ENCODE results near the gene RNU6-7. TPM values are rescaled to one million over a fixed set of nuclear protein-coding genes. Genes with fewer than 3 reads are reported as not detected.

Gene RNU6-7
- total and polyA plus RNA-seq, 2 of the 13 experiments (the other 11 are each of a cell fraction or from before 2014, with no cell fraction given), result under 0.01 TPM; not detected in 1

DNA sequence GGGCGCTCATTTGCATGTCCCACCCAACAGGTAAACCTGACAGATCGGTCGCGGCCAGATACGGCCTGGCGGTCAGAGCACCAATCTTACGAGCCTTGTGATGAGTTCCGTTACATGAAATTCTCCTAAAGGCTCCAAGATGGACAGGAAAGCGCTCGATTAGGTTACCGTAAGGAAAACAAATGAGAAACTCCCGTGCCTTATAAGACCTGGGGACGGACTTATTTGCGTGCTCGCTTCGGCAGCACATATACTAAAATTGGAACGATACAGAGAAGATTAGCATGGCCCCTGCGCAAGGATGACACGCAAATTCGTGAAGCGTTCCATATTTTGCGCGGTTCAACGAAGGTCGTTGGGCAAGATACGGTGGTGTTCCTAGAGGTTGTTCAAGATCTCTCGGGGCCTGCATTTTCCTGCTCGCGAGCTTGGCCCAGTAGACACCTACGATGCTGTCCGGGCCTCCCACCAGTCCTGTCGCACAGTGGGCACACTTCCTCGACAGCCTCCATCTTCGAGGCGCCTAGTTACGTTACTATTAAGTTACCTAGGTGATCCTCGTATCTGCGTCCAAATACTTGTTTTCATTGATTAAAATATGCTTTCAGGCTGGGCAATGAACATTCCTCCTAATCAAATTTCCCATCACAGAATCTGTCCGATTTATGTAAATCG is at the start of gene RNU6-7 (continued):
- TF ChIP-seq, protein P1, sequence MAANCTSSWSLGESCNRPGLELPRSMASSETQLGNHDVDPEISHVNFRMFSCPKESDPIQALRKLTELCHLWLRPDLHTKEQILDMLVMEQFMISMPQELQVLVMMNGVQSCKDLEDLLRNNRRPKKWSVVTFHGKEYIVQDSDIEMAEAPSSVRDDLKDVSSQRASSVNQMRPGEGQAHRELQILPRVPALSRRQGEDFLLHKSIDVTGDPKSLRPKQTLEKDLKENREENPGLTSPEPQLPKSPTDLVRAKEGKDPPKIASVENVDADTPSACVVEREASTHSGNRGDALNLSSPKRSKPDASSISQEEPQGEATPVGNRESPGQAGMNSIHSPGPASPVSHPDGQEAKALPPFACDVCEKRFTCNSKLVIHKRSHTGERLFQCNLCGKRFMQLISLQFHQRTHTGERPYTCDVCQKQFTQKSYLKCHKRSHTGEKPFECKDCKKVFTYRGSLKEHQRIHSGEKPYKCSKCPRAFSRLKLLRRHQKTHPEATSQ (CRISPR knock-in tag; IDR thresholded peaks at IDR 0.05; ENCODE audit: borderline replicate concordance), result no peak
- TF ChIP-seq ZNF274 (CRISPR knock-in tag; IDR thresholded peaks at IDR 0.05) (no peak; the same call in 1 of the 2 replicates), SRSF9 (IDR thresholded peaks at IDR 0.05; ENCODE audit: borderline replicate concordance, insufficient read depth, low read depth, low read length, poor library complexity, severe bottlenecking) (no peak), SAFB2 (CRISPR knock-in tag; IDR thresholded peaks at IDR 0.05; ENCODE audit: borderline replicate concordance, low read depth) (no peak), ZNF652 (CRISPR knock-in tag; IDR thresholded peaks at IDR 0.05; ENCODE audit: borderline replicate concordance, low read depth) (no peak), HNRNPH1 (optimal IDR thresholded peaks at IDR 0.05; ENCODE audit: low read depth, low read length) (peak; percentile 52), FOXA3 (CRISPR knock-in tag; IDR thresholded peaks at IDR 0.05) (0 out of 2 replicates have a peak, but pooled peaks have one; percentile 17), ZC3H4 (CRISPR knock-in tag; IDR thresholded peaks at IDR 0.05; ENCODE audit: borderline replicate concordance) (peak; percentile 74; the same call in 1 of the 2 replicates), ZNF550 (CRISPR knock-in tag; IDR thresholded peaks at IDR 0.05; ENCODE audit: borderline replicate concordance) (no peak), SMC3 (IDR thresholded peaks at IDR 0.05; ENCODE audit: low read length) (no peak), AKAP8 (CRISPR knock-in tag; IDR thresholded peaks at IDR 0.05) (no peak), MXI1 (IDR thresholded peaks at IDR 0.05; ENCODE audit: borderline replicate concordance, low read depth, low read length) (no peak; the same call in 1 of the 3 replicates), ZNF567 (CRISPR knock-in tag; IDR thresholded peaks at IDR 0.05; ENCODE audit: borderline replicate concordance) (no peak), ZNF782 (CRISPR knock-in tag; IDR thresholded peaks at IDR 0.05; ENCODE audit: borderline replicate concordance) (no peak; the same call in 1 of the 2 replicates), MYC (CRISPR knock-in tag; IDR thresholded peaks at IDR 0.05; ENCODE audit: borderline replicate concordance) (no peak), ZNF282 (IDR thresholded peaks at IDR 0.05; ENCODE audit: partially characterized antibody) (no peak), ZFP36L2 (CRISPR knock-in tag; IDR thresholded peaks at IDR 0.05) (peak; percentile 51; the same call in 1 of the 2 replicates), HOXA3 (CRISPR knock-in tag; IDR thresholded peaks at IDR 0.05) (peak; percentile 57), SSRP1 (CRISPR knock-in tag; IDR thresholded peaks at IDR 0.05) (peak; percentile 94)
- TF ChIP-seq, protein P2, sequence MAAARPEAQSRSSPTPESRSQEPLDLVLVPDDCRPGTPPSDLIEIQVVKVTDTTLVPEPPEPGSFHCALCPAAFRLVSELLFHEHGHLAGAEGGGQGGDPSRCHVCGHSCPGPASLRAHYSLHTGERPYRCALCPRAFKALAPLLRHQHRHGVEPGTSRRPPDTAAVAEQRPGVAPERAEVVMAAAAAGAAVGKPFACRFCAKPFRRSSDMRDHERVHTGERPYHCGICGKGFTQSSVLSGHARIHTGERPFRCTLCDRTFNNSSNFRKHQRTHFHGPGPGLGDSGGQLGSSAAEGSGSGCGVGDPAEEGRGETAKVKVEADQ (CRISPR knock-in tag; IDR thresholded peaks at IDR 0.05; ENCODE audit: borderline replicate concordance), result peak; percentile 15; the same call in 1 of the 2 replicates
- TF ChIP-seq, protein P3, sequence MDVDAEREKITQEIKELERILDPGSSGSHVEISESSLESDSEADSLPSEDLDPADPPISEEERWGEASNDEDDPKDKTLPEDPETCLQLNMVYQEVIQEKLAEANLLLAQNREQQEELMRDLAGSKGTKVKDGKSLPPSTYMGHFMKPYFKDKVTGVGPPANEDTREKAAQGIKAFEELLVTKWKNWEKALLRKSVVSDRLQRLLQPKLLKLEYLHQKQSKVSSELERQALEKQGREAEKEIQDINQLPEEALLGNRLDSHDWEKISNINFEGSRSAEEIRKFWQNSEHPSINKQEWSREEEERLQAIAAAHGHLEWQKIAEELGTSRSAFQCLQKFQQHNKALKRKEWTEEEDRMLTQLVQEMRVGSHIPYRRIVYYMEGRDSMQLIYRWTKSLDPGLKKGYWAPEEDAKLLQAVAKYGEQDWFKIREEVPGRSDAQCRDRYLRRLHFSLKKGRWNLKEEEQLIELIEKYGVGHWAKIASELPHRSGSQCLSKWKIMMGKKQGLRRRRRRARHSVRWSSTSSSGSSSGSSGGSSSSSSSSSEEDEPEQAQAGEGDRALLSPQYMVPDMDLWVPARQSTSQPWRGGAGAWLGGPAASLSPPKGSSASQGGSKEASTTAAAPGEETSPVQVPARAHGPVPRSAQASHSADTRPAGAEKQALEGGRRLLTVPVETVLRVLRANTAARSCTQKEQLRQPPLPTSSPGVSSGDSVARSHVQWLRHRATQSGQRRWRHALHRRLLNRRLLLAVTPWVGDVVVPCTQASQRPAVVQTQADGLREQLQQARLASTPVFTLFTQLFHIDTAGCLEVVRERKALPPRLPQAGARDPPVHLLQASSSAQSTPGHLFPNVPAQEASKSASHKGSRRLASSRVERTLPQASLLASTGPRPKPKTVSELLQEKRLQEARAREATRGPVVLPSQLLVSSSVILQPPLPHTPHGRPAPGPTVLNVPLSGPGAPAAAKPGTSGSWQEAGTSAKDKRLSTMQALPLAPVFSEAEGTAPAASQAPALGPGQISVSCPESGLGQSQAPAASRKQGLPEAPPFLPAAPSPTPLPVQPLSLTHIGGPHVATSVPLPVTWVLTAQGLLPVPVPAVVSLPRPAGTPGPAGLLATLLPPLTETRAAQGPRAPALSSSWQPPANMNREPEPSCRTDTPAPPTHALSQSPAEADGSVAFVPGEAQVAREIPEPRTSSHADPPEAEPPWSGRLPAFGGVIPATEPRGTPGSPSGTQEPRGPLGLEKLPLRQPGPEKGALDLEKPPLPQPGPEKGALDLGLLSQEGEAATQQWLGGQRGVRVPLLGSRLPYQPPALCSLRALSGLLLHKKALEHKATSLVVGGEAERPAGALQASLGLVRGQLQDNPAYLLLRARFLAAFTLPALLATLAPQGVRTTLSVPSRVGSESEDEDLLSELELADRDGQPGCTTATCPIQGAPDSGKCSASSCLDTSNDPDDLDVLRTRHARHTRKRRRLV (CRISPR knock-in tag; IDR thresholded peaks at IDR 0.05), result peak; percentile 100
- TF ChIP-seq, protein P4, sequence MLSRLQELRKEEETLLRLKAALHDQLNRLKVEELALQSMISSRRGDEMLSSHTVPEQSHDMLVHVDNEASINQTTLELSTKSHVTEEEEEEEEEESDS (CRISPR knock-in tag; IDR thresholded peaks at IDR 0.05; ENCODE audit: borderline replicate concordance), result peak; percentile 100
